IPS-15b (cell line): Measurements from ENCODE around the gene BRAF.
"Not testable (repeated sequence)": the region's sequence is repeated elsewhere in the genome, so short reads cannot be mapped to it uniquely, and the experiment has no call there.

Source experiments
- H3K27me3 ChIP-seq: one replicate; pipeline ENCODE4 v1.6.1; 2013; ENCODE audit warnings: low read length; ENCODE audit not compliant: control insufficient read depth, insufficient read depth
- H3K36me3 ChIP-seq: one replicate; pipeline ENCODE4 v1.6.1; 2013; ENCODE audit warnings: low read length; ENCODE audit not compliant: control insufficient read depth, insufficient read depth
- H3K4me1 ChIP-seq: one replicate; pipeline ENCODE4 v1.6.1; 2013; ENCODE audit warnings: mild to moderate bottlenecking, low read length; ENCODE audit not compliant: control insufficient read depth, insufficient read depth
- H3K4me3 ChIP-seq: one replicate; pipeline ENCODE4 v1.5.1; 2013; ENCODE audit warnings: low read depth, low read length
- H3K9ac ChIP-seq: one replicate; pipeline ENCODE4 v1.6.1; 2013; ENCODE audit warnings: low read depth, mild to moderate bottlenecking, low read length
- H3K9me3 ChIP-seq: one replicate; pipeline ENCODE4 v1.6.1; 2013; ENCODE audit warnings: mild to moderate bottlenecking, low read length; ENCODE audit not compliant: control insufficient read depth, insufficient read depth

Gene BRAF

DNA sequence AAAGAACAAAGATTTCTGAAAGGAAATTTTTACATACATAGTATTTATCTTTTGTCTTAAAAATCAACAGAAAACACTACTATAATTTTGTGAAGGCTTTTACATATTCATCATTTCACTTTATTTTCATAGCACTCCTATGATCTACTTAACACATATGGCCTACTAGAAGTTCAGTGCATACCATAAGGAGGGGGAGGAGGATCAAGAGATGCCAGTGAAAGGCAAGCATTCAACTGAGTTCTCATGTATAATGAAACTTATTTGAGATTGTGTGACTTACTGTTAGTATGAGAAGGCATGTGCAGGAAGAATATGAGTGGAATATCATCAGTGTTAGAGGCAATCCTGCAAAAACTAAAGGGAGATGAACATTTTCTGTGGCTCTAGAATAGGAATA is 10.6 kb downstream of the BRAF start:
- Histone ChIP-seq H3K9ac (no peak overlapping the region), H3K36me3 (no peaks in the 10 kb centered on the region), H3K4me3 (no peak overlapping the region), H3K4me1 (peaks cover 4% of the 10 kb centered on the region), H3K9me3 (no peaks in the 10 kb centered on the region), H3K27me3 (peaks cover 21% of the 10 kb centered on the region)

GRCh38 chr7:140913596-140913928 is 11.2 kb downstream of the BRAF start:
- not testable (repeated sequence) for H3K4me1 ChIP-seq, H3K4me3 ChIP-seq, H3K9ac ChIP-seq, H3K36me3 ChIP-seq, H3K9me3 ChIP-seq
- peaks cover 21% of the 10 kb centered on the region for H3K27me3 ChIP-seq

GRCh38 chr7:140911746-140912145 is 13.0 kb downstream of the BRAF start:
- Histone ChIP-seq H3K9me3 (no peaks in the 10 kb centered on the region), H3K27me3 (peaks cover 21% of the 10 kb centered on the region), H3K4me1 (peaks cover 4% of the 10 kb centered on the region), H3K4me3 (no peak overlapping the region), H3K36me3 (no peaks in the 10 kb centered on the region), H3K9ac (no peak overlapping the region)

DNA sequence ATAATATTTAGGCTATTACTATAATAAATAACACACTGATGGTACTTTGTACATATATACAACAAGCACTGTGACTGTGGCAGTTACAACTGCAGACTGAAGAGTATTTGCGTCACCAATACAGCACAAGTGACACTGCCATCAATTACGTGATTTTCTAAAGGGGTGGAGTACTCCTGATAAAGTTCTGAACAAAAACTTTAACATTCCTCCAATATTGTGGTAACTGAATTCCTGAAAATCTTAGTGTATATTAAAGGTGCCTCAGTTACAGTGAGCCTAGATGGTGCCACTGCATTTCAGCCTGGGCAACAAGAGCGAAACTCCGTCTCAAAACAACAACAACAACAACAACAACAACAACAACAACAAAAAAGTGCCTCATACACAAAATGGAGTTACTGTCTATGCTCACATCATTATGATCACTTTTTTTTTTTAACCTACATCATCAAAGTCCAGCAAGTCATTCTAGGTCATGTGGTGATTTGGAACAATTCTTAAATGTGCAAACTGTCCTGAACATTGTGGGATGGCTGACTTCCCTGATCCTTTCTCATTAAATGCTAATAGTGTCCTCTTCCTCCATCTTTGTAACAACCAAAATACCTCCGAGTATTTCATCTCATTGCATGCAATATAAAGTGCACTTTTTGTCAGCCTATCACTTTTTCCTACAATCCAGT is 15.1 kb downstream of the BRAF start:
- Histone ChIP-seq H3K36me3 (no peaks in the 10 kb centered on the region), H3K9ac (no peak overlapping the region), H3K4me1 (peaks cover 4% of the 10 kb centered on the region), H3K4me3 (no peak overlapping the region), H3K9me3 (no peaks in the 10 kb centered on the region), H3K27me3 (peaks cover 21% of the 10 kb centered on the region)

- Histone ChIP-seq H3K27me3 (peaks cover 19% of the 10 kb centered on the region), H3K9ac (no peak overlapping the region), H3K36me3 (no peaks in the 10 kb centered on the region), H3K4me1 (peaks cover 4% of the 10 kb centered on the region), H3K4me3 (no peak overlapping the region), H3K9me3 (no peaks in the 10 kb centered on the region)
Measured at GRCh38 chr7:140908361-140908760, 16.4 kb downstream of the BRAF start.

GRCh38 chr7:140903741-140904480 is 20.8 kb downstream of the BRAF start:
- H3K9ac ChIP-seq: no peak overlapping the region
- H3K36me3 ChIP-seq: no peaks in the 10 kb centered on the region
- H3K27me3 ChIP-seq: no peaks in the 10 kb centered on the region
- peaks cover 6% of the 10 kb centered on the region for H3K4me1 ChIP-seq
- no peaks in the 10 kb centered on the region for H3K9me3 ChIP-seq
- H3K4me3 ChIP-seq: no peak overlapping the region

GRCh38 chr7:140902303-140902953 is 22.3 kb downstream of the BRAF start:
- no peaks in the 10 kb centered on the region for H3K9me3 ChIP-seq
- no peak overlapping the region for H3K4me3 ChIP-seq
- H3K9ac ChIP-seq: no peak overlapping the region

DNA sequence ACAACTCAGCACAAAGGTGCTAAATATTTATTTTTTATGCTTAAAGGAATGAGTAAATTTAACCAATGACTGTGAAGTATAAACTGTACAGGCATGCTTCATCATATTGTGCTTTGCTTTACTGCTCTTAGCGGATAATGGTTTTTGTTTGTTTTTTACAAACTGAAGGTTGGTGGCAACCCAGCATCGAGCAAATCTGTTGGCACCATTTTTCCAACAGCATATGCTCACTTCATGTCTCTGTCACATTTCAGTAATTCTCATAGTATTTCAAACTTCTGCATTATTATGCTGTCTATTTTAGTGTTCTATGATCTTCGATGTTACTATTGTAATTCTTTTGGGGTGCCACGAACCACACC is 22.8 kb downstream of the BRAF start:
- no peaks in the 10 kb centered on the region for H3K36me3 ChIP-seq
- H3K9ac ChIP-seq: no peak overlapping the region
- H3K4me1 ChIP-seq: peaks cover 8% of the 10 kb centered on the region
- H3K27me3 ChIP-seq: no peaks in the 10 kb centered on the region
- no peak overlapping the region for H3K4me3 ChIP-seq
- no peaks in the 10 kb centered on the region for H3K9me3 ChIP-seq

More at GRCh38 chr7:140902303-140902953, 22.3 kb downstream of the BRAF start:
- no peaks in the 10 kb centered on the region for H3K36me3 ChIP-seq
- H3K4me1 ChIP-seq: peaks cover 8% of the 10 kb centered on the region
- no peaks in the 10 kb centered on the region for H3K27me3 ChIP-seq

GRCh38 chr7:140899883-140900282 is 24.8 kb downstream of the BRAF start:
- no peak overlapping the region for H3K9ac ChIP-seq
- no peaks in the 10 kb centered on the region for H3K27me3 ChIP-seq
- H3K9me3 ChIP-seq: no peaks in the 10 kb centered on the region
- H3K36me3 ChIP-seq: no peaks in the 10 kb centered on the region
- H3K4me3 ChIP-seq: no peak overlapping the region
- H3K4me1 ChIP-seq: peaks cover 8% of the 10 kb centered on the region

GRCh38 chr7:140898786-140899536 is 25.8 kb downstream of the BRAF start:
- Histone ChIP-seq H3K27me3 (no peaks in the 10 kb centered on the region), H3K36me3 (no peaks in the 10 kb centered on the region), H3K9ac (no peak overlapping the region), H3K9me3 (no peaks in the 10 kb centered on the region), H3K4me3 (no peak overlapping the region), H3K4me1 (peaks cover 8% of the 10 kb centered on the region)

GRCh38 chr7:140896996-140897395 is 27.7 kb downstream of the BRAF start:
- H3K9me3 ChIP-seq: no peaks in the 10 kb centered on the region
- no peaks in the 10 kb centered on the region for H3K36me3 ChIP-seq
- peaks cover 8% of the 10 kb centered on the region for H3K4me1 ChIP-seq
- H3K27me3 ChIP-seq: no peaks in the 10 kb centered on the region
- no peak overlapping the region for H3K4me3 ChIP-seq
- no peak overlapping the region for H3K9ac ChIP-seq
